ENCODE data around the gene RAD51B. TPM values are rescaled to one million over a fixed set of nuclear protein-coding genes. Genes with fewer than 3 reads are reported as not detected.

RAD51B gene
- total and polyA plus RNA-seq, 2 of the 13 experiments (the other 11 are each of a cell fraction or from before 2014, with no cell fraction given) = 7.0 to 9.5 TPM

DNA sequence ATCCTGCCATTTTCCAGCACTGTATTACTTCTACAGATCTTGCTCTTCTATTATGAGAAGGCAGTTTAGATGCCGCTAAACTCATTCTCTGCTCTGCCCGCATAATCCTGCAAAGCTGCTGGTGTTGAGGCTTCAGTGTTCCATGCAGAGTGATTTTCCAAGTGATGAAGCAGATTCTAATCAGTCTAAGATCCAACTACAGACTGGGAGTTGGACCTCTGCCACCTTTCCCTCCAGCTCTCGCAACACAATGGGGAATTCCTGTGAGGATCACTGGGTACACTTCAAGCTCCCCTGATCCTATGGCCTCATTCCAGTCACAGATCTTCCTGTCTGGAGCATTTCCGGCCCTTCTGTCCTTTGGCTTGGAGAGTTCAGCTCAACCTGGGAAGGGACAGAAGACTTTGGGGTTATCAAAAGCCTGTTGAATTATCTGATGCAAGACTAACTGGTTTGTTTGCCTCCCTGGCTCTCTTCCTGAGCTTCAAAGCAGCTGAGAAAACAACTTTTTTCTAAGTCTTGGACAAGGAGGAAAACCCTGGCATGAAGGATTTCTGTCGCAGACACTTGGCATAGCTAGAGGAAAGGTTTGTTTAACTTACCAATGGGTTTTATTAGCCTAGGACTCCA, 639.4 kb downstream of the RAD51B start (continued):
- TF ChIP-seq, protein P1, sequence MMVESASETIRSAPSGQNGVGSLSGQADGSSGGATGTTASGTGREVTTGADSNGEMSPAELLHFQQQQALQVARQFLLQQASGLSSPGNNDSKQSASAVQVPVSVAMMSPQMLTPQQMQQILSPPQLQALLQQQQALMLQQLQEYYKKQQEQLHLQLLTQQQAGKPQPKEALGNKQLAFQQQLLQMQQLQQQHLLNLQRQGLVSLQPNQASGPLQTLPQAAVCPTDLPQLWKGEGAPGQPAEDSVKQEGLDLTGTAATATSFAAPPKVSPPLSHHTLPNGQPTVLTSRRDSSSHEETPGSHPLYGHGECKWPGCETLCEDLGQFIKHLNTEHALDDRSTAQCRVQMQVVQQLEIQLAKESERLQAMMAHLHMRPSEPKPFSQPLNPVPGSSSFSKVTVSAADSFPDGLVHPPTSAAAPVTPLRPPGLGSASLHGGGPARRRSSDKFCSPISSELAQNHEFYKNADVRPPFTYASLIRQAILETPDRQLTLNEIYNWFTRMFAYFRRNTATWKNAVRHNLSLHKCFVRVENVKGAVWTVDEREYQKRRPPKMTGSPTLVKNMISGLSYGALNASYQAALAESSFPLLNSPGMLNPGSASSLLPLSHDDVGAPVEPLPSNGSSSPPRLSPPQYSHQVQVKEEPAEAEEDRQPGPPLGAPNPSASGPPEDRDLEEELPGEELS (CRISPR knock-in tag; IDR thresholded peaks at IDR 0.05) = peak; percentile 71; the same call in 1 of the 2 replicates
- TF ChIP-seq ZNF333 (CRISPR knock-in tag; IDR thresholded peaks at IDR 0.05; ENCODE audit: borderline replicate concordance) (no peak), ZNF350 (CRISPR knock-in tag; IDR thresholded peaks at IDR 0.05; ENCODE audit: borderline replicate concordance, low read depth) (0 out of 2 replicates have a peak, but pooled peaks have one; percentile 26), EEA1 (CRISPR knock-in tag; IDR thresholded peaks at IDR 0.05; ENCODE audit: borderline replicate concordance) (no peak), SIX1 (CRISPR knock-in tag; IDR thresholded peaks at IDR 0.05; ENCODE audit: borderline replicate concordance) (peak; percentile 36; the same call in 1 of the 2 replicates), ETV5 (CRISPR knock-in tag; IDR thresholded peaks at IDR 0.05; ENCODE audit: borderline replicate concordance) (peak; percentile 99), RXRB (CRISPR knock-in tag; IDR thresholded peaks at IDR 0.05; ENCODE audit: borderline replicate concordance) (peak; percentile 89), ZNF317 (CRISPR knock-in tag; IDR thresholded peaks at IDR 0.05) (0 out of 2 replicates have a peak, but pooled peaks have one; percentile 24), ZNF292 (CRISPR knock-in tag; IDR thresholded peaks at IDR 0.05; ENCODE audit: borderline replicate concordance, low read depth) (peak; percentile 77; the same call in 1 of the 2 replicates), ZNF512B (CRISPR knock-in tag; IDR thresholded peaks at IDR 0.05; ENCODE audit: borderline replicate concordance) (no peak), FOXK1 (CRISPR knock-in tag; IDR thresholded peaks at IDR 0.05; ENCODE audit: borderline replicate concordance, low read depth) (peak; percentile 77; the same call in 1 of the 2 replicates), ZHX1 (CRISPR knock-in tag; IDR thresholded peaks at IDR 0.05; ENCODE audit: low read depth) (no peak), IRF2 (CRISPR knock-in tag; IDR thresholded peaks at IDR 0.05) (peak; percentile 58; the same call in 1 of the 2 replicates), ZNF629 (CRISPR knock-in tag; conservative IDR thresholded peaks at IDR 0.05) (peak; percentile 46; the same call in 1 of the 2 replicates), ZNF484 (CRISPR knock-in tag; IDR thresholded peaks at IDR 0.05; ENCODE audit: borderline replicate concordance, low read depth) (no peak), ZNF766 (CRISPR knock-in tag; IDR thresholded peaks at IDR 0.05; ENCODE audit: borderline replicate concordance) (no peak), ZNF605 (CRISPR knock-in tag; IDR thresholded peaks at IDR 0.05) (peak; percentile 34; the same call in 1 of the 2 replicates), PPARG (CRISPR knock-in tag; conservative IDR thresholded peaks at IDR 0.05) (peak; percentile 73)
- TF ChIP-seq, protein P2, sequence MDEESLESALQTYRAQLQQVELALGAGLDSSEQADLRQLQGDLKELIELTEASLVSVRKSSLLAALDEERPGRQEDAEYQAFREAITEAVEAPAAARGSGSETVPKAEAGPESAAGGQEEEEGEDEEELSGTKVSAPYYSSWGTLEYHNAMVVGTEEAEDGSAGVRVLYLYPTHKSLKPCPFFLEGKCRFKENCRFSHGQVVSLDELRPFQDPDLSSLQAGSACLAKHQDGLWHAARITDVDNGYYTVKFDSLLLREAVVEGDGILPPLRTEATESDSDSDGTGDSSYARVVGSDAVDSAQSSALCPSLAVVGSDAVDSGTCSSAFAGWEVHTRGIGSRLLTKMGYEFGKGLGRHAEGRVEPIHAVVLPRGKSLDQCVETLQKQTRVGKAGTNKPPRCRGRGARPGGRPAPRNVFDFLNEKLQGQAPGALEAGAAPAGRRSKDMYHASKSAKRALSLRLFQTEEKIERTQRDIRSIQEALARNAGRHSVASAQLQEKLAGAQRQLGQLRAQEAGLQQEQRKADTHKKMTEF (CRISPR knock-in tag; IDR thresholded peaks at IDR 0.05) = 0 out of 2 replicates have a peak, but pooled peaks have one; percentile 40

Data from HepG2 (cell line).